ENCODE results near the gene IL27RA.
A peak's percentile ranks its signal among the peaks of the same experiment; 100 is the strongest.
"Not testable (repeated sequence)": the region's sequence is repeated elsewhere in the genome, so short reads cannot be mapped to it uniquely, and the experiment has no call there.

Gene IL27RA

GRCh38 chr19:14050961-14051360 is 19.4 kb downstream of the IL27RA start:
- H3K14ac ChIP-seq (ENCODE audit: low read length); H3K36me3 ChIP-seq (replicated peaks in 1 of 2; ENCODE audit: control insufficient read depth in 2 of 2, insufficient read depth in 2 of 2, low read length in 2 of 2); H3K4ac ChIP-seq (ENCODE audit: low read length); H2BK120ac ChIP-seq (ENCODE audit: low read depth, low read length); H2BK15ac ChIP-seq (ENCODE audit: low read length); H3K18ac ChIP-seq (ENCODE audit: low read length); DNase-seq (ENCODE audit: low spot score); H3K9ac ChIP-seq (ENCODE audit: low read depth, low read length, poor library complexity); H2AK5ac ChIP-seq (ENCODE audit: low read depth, low read length); H3K23ac ChIP-seq (ENCODE audit: low read depth, low read length, poor library complexity); H4K91ac ChIP-seq (ENCODE audit: low read depth, low read length, poor library complexity); H3K27me3 ChIP-seq (ENCODE audit: control insufficient read depth in 3 of 3, insufficient read depth in 3 of 3, low read depth in 1 of 3, low read length in 3 of 3); H3K4me1 ChIP-seq (ENCODE audit: control insufficient read depth in 2 of 2, insufficient read depth in 1 of 2, low read depth in 1 of 2, low read length in 2 of 2); H3K27ac ChIP-seq (replicated peaks; ENCODE audit: low read length); H2AFZ ChIP-seq (ENCODE audit: low read length); H4K8ac ChIP-seq (ENCODE audit: low read depth, low read length); H3K9me3 ChIP-seq (replicated peaks in 1 of 2; ENCODE audit: control insufficient read depth in 2 of 2, insufficient read depth in 1 of 2, low read depth in 1 of 2, low read length in 2 of 2); H3K79me1 ChIP-seq (ENCODE audit: low read depth, low read length); H2BK12ac ChIP-seq (ENCODE audit: low read length); H2BK5ac ChIP-seq (ENCODE audit: low read length); H3K4me3 ChIP-seq (ENCODE audit: low read length in 2 of 2): not testable (repeated sequence)
- peak overlapping the region; percentile 2 for H3K4me2 ChIP-seq (ENCODE audit: insufficient read depth, low read length, poor library complexity, severe bottlenecking)
- WGBS, 2 donors (ENCODE audit: extremely low coverage in 2 of 2, insufficient read length in 2 of 2, insufficient replicate concordance in 1 of 2): no CpG with 5 or more reads among the region's 11 CpGs

GRCh38 chr19:14051980-14052379 is 20.4 kb downstream of the IL27RA start:
- Histone ChIP-seq H2AK5ac (ENCODE audit: low read depth, low read length) (peak overlapping the region; percentile 37), H3K4me2 (ENCODE audit: insufficient read depth, low read length, poor library complexity, severe bottlenecking) (no peak overlapping the region), H4K91ac (ENCODE audit: low read depth, low read length, poor library complexity) (no peak overlapping the region), H2BK12ac (ENCODE audit: low read length) (no peak overlapping the region), H3K14ac (ENCODE audit: low read length) (no peak overlapping the region), H3K9ac (ENCODE audit: low read depth, low read length, poor library complexity) (no peak overlapping the region), H3K18ac (ENCODE audit: low read length) (no peak overlapping the region), H3K79me1 (ENCODE audit: low read depth, low read length) (no peaks in the 10 kb centered on the region), H3K4ac (ENCODE audit: low read length) (no peak overlapping the region), H3K9me3 (replicated peaks in 1 of 2; ENCODE audit: control insufficient read depth in 2 of 2, insufficient read depth in 1 of 2, low read depth in 1 of 2, low read length in 2 of 2) (peaks cover 3 to 4% of the 10 kb centered on the region in 2 donors), H2BK120ac (ENCODE audit: low read depth, low read length) (no peak overlapping the region), H3K36me3 (replicated peaks in 1 of 2; ENCODE audit: control insufficient read depth in 2 of 2, insufficient read depth in 2 of 2, low read length in 2 of 2) (peaks cover 2 to 3% of the 10 kb centered on the region in 2 donors), H3K27ac (replicated peaks; ENCODE audit: low read length) (no peak overlapping the region), H3K4me1 (ENCODE audit: control insufficient read depth in 2 of 2, insufficient read depth in 1 of 2, low read depth in 1 of 2, low read length in 2 of 2) (no peaks in the 10 kb centered on the region), H2BK5ac (ENCODE audit: low read length) (no peak overlapping the region), H3K4me3 (ENCODE audit: low read length in 2 of 2) (no peak overlapping the region), H3K23ac (ENCODE audit: low read depth, low read length, poor library complexity) (no peak overlapping the region), H4K8ac (ENCODE audit: low read depth, low read length) (no peak overlapping the region), H2AFZ (ENCODE audit: low read length) (no peak overlapping the region), H3K27me3 (ENCODE audit: control insufficient read depth in 3 of 3, insufficient read depth in 3 of 3, low read depth in 1 of 3, low read length in 3 of 3) (peaks cover 0 to 10% (median 0%) of the 10 kb centered on the region in 3 experiments), H2BK15ac (ENCODE audit: low read length) (no peak overlapping the region)
- no CpG with 5 or more reads among the region's 9 CpGs for WGBS, 2 donors (ENCODE audit: extremely low coverage in 2 of 2, insufficient read length in 2 of 2, insufficient replicate concordance in 1 of 2)
- no peak for DNase-seq (ENCODE audit: low spot score)

GRCh38 chr19:14052470-14052869 is 20.9 kb downstream of the IL27RA start:
- Histone ChIP-seq H3K27ac (replicated peaks; ENCODE audit: low read length) (no peak overlapping the region), H3K18ac (ENCODE audit: low read length) (no peak overlapping the region), H2BK15ac (ENCODE audit: low read length) (no peak overlapping the region), H3K9ac (ENCODE audit: low read depth, low read length, poor library complexity) (no peak overlapping the region), H2BK5ac (ENCODE audit: low read length) (no peak overlapping the region), H3K14ac (ENCODE audit: low read length) (no peak overlapping the region), H3K23ac (ENCODE audit: low read depth, low read length, poor library complexity) (no peak overlapping the region), H2AK5ac (ENCODE audit: low read depth, low read length) (no peak overlapping the region), H4K91ac (ENCODE audit: low read depth, low read length, poor library complexity) (no peak overlapping the region), H4K8ac (ENCODE audit: low read depth, low read length) (no peak overlapping the region), H2BK120ac (ENCODE audit: low read depth, low read length) (no peak overlapping the region), H3K36me3 (replicated peaks in 1 of 2; ENCODE audit: control insufficient read depth in 2 of 2, insufficient read depth in 2 of 2, low read length in 2 of 2) (peaks cover 2 to 3% of the 10 kb centered on the region in 2 donors), H3K4me2 (ENCODE audit: insufficient read depth, low read length, poor library complexity, severe bottlenecking) (no peak overlapping the region), H2BK12ac (ENCODE audit: low read length) (no peak overlapping the region), H3K4me1 (ENCODE audit: control insufficient read depth in 2 of 2, insufficient read depth in 1 of 2, low read depth in 1 of 2, low read length in 2 of 2) (no peaks in the 10 kb centered on the region), H3K79me1 (ENCODE audit: low read depth, low read length) (no peaks in the 10 kb centered on the region), H3K4me3 (ENCODE audit: low read length in 2 of 2) (no peak overlapping the region), H2AFZ (ENCODE audit: low read length) (no peak overlapping the region), H3K9me3 (replicated peaks in 1 of 2; ENCODE audit: control insufficient read depth in 2 of 2, insufficient read depth in 1 of 2, low read depth in 1 of 2, low read length in 2 of 2) (peaks cover 3 to 4% of the 10 kb centered on the region in 2 donors), H3K4ac (ENCODE audit: low read length) (no peak overlapping the region), H3K27me3 (ENCODE audit: control insufficient read depth in 3 of 3, insufficient read depth in 3 of 3, low read depth in 1 of 3, low read length in 3 of 3) (peaks cover 0 to 11% (median 0%) of the 10 kb centered on the region in 3 experiments)
- DNase-seq (ENCODE audit: low spot score): no peak
- WGBS, 2 donors (ENCODE audit: extremely low coverage in 2 of 2, insufficient read length in 2 of 2, insufficient replicate concordance in 1 of 2): no CpG with 5 or more reads among the region's 6 CpGs

GRCh38 chr19:14053032-14053431 is 21.5 kb downstream of the IL27RA start:
- Histone ChIP-seq H2AFZ (ENCODE audit: low read length) (no peak overlapping the region), H3K36me3 (replicated peaks in 1 of 2; ENCODE audit: control insufficient read depth in 2 of 2, insufficient read depth in 2 of 2, low read length in 2 of 2) (peaks cover 2 to 3% of the 10 kb centered on the region in 2 donors), H4K8ac (ENCODE audit: low read depth, low read length) (no peak overlapping the region), H3K4me2 (ENCODE audit: insufficient read depth, low read length, poor library complexity, severe bottlenecking) (no peak overlapping the region), H3K23ac (ENCODE audit: low read depth, low read length, poor library complexity) (peak overlapping the region; percentile 80), H3K4me3 (ENCODE audit: low read length in 2 of 2) (peak overlapping the region in 1 of 2 donors; percentile 44), H2BK12ac (ENCODE audit: low read length) (peak overlapping the region; percentile 58), H2BK5ac (ENCODE audit: low read length) (no peak overlapping the region), H3K9ac (ENCODE audit: low read depth, low read length, poor library complexity) (no peak overlapping the region), H3K9me3 (replicated peaks in 1 of 2; ENCODE audit: control insufficient read depth in 2 of 2, insufficient read depth in 1 of 2, low read depth in 1 of 2, low read length in 2 of 2) (peaks cover 3 to 4% of the 10 kb centered on the region in 2 donors), H2AK5ac (ENCODE audit: low read depth, low read length) (no peak overlapping the region), H2BK120ac (ENCODE audit: low read depth, low read length) (no peak overlapping the region), H2BK15ac (ENCODE audit: low read length) (no peak overlapping the region), H3K18ac (ENCODE audit: low read length) (no peak overlapping the region), H3K4ac (ENCODE audit: low read length) (no peak overlapping the region), H4K91ac (ENCODE audit: low read depth, low read length, poor library complexity) (no peak overlapping the region), H3K4me1 (ENCODE audit: control insufficient read depth in 2 of 2, insufficient read depth in 1 of 2, low read depth in 1 of 2, low read length in 2 of 2) (peaks cover 0 to 1% of the 10 kb centered on the region in 2 donors), H3K79me1 (ENCODE audit: low read depth, low read length) (no peaks in the 10 kb centered on the region), H3K27ac (replicated peaks; ENCODE audit: low read length) (no peak overlapping the region), H3K14ac (ENCODE audit: low read length) (no peak overlapping the region), H3K27me3 (ENCODE audit: control insufficient read depth in 3 of 3, insufficient read depth in 3 of 3, low read depth in 1 of 3, low read length in 3 of 3) (peaks cover 0 to 15% (median 1%) of the 10 kb centered on the region in 3 experiments)
- DNase-seq (ENCODE audit: low spot score): no peak
- WGBS, 2 donors (ENCODE audit: extremely low coverage in 2 of 2, insufficient read length in 2 of 2, insufficient replicate concordance in 1 of 2): no CpG with 5 or more reads among the region's 3 CpGs
